Measurements from ENCODE around the gene GSTM5. TPM values are rescaled to one million over a fixed set of nuclear protein-coding genes. Genes with fewer than 3 reads are reported as not detected.

GSTM5 gene
- total and polyA plus RNA-seq, 2 of the 8 experiments (the other 6 are each of a cell fraction or from before 2014, with no cell fraction given), result 0.24 to 0.89 TPM

GRCh38 chr1:109714661-109715372, 2.8 kb downstream of the GSTM5 start:
- H3K27ac ChIP-seq (ENCODE audit: low read depth, low read length), result no peak overlapping the region
- WGBS, 2 experiments (ENCODE audit: extremely low coverage in 1 of 2, insufficient coverage in 1 of 2, insufficient read length in 1 of 2, insufficient replicate concordance in 2 of 2, low coverage in 1 of 2, low lambda C conversion rate in 2 of 2, missing lambda C conversion rate in 1 of 2), result 89% methylated on average over 12 of the region's 12 CpGs; no CpG with 5 or more reads in 1 of the 2 experiments
- H2BK120ac ChIP-seq (replicated peaks; ENCODE audit: low read depth, low read length), result no peak overlapping the region
- no peak overlapping the region for H3K9ac ChIP-seq (replicated peaks in 1 of 4; ENCODE audit: extremely low read depth in 1 of 4, low read depth in 3 of 4, low read length in 3 of 4)
- FAIRE-seq, result no peak
- H3K23me2 ChIP-seq (ENCODE audit: low read depth, low read length), result no peaks in the 10 kb centered on the region
- H2AK5ac ChIP-seq (ENCODE audit: low read depth, low read length), result no peak overlapping the region
- no peak overlapping the region for H4K91ac ChIP-seq (replicated peaks; ENCODE audit: insufficient read length, low read length)
- H4K20me1 ChIP-seq (replicated peaks in 1 of 2; ENCODE audit: control insufficient read depth in 1 of 2, insufficient read depth in 2 of 2, low read length in 2 of 2), result no peaks in the 10 kb centered on the region
- H3K79me2 ChIP-seq (ENCODE audit: control insufficient read depth in 1 of 2, insufficient read depth in 2 of 2, low read length in 2 of 2), result no peaks in the 10 kb centered on the region
- no peak overlapping the region for H4K5ac ChIP-seq (ENCODE audit: insufficient read length, low read depth, low read length)
- no peaks in the 10 kb centered on the region; a peak in 1 of 7 replicates for H3K4me1 ChIP-seq (replicated peaks in 1 of 4; ENCODE audit: control insufficient read depth in 3 of 4, insufficient read depth in 4 of 4, low read length in 3 of 4)
- H2BK15ac ChIP-seq (ENCODE audit: low read length), result no peak overlapping the region
- no peak overlapping the region for H2BK5ac ChIP-seq (ENCODE audit: low read depth, low read length)
- H3K23ac ChIP-seq (ENCODE audit: insufficient read length), result no peak overlapping the region
- no peak overlapping the region for H2BK20ac ChIP-seq (ENCODE audit: low read length)
- no peak overlapping the region for H2AFZ ChIP-seq (ENCODE audit: low read length)
- H3K4ac ChIP-seq (replicated peaks; ENCODE audit: insufficient read length, low read depth, low read length), result no peak overlapping the region
- CTCF ChIA-PET (ENCODE audit: partially characterized antibody), result interaction anchor here (0.6 to 7.4 kb wide), 2 partner anchors 61 to 216 kb away, joined by 3 to 51 read pairs; no protein-coding TSS in a partner anchor
- no peak overlapping the region for H3K4me3 ChIP-seq (ENCODE audit: extremely low read depth in 1 of 4, insufficient read depth in 2 of 4, low read depth in 3 of 4, low read length in 4 of 4)
- no peak overlapping the region for H3K18ac ChIP-seq (ENCODE audit: extremely low read depth, low read length)
- DNase-seq (ENCODE audit: low read depth in 1 of 2, low spot score in 2 of 2), result no peak
- H3K9me3 ChIP-seq (ENCODE audit: insufficient read depth in 2 of 2, low read depth in 1 of 2, low read length in 1 of 2), result no peaks in the 10 kb centered on the region
- H2BK12ac ChIP-seq (ENCODE audit: low read depth, low read length), result no peak overlapping the region
- peaks cover 0 to 3% (median 0%) of the 10 kb centered on the region in 4 experiments; a peak in 1 of 7 replicates for H3K27me3 ChIP-seq (replicated peaks in 1 of 4; ENCODE audit: control insufficient read depth in 3 of 4, extremely low read depth in 1 of 4, insufficient read depth in 3 of 4, low read length in 3 of 4)
- no peaks in the 10 kb centered on the region for H3K36me3 ChIP-seq (ENCODE audit: control insufficient read depth in 2 of 4, insufficient read depth in 4 of 4, low read length in 3 of 4)
- no peaks in the 10 kb centered on the region for H3K79me1 ChIP-seq (ENCODE audit: low read depth, low read length)
- POLR2A ChIA-PET (ENCODE audit: partially characterized antibody), result no interaction called here
- no peak overlapping the region for H4K8ac ChIP-seq (ENCODE audit: extremely low read depth, insufficient read depth, low read length)
- no peak overlapping the region for H3K4me2 ChIP-seq (ENCODE audit: insufficient read depth in 1 of 2, low read depth in 2 of 2, low read length in 2 of 2)
- H3K56ac ChIP-seq (replicated peaks; ENCODE audit: insufficient read length, low read depth, low read length), result no peak overlapping the region
- no peak overlapping the region for H3K14ac ChIP-seq (ENCODE audit: insufficient read length)
- no peak for TF ChIP-seq TEAD4 (IDR thresholded peaks at IDR 0.05; ENCODE audit: low read depth, low read length)

All from H1 (cell line).